Neuronal stem cell (in vitro differentiated cells): Measurements from ENCODE around the gene USP28. TPM values are rescaled to one million over a fixed set of nuclear protein-coding genes. Genes with fewer than 3 reads are reported as not detected.

ENCODE experiments used
- small RNA-seq: library from polyadenylated mRNA; stranded (forward); fragments of <200 nt; extraction: miRNeasy Mini kit (QIAGEN cat#:217004); gene quantifications from one replicate; pipeline ENCODE3, GENCODE V24; 2013; ENCODE audit not compliant: insufficient read depth

The USP28 gene

Small RNA genes within 50 kb of the gene (small RNA-seq; reads per million reads assigned to genes)
- gene LRRC37A13P (not detected), gene RNU6-1107P (not detected), gene RPS29P19 (not detected)
